Erythroblast (primary cell): ENCODE data around the gene STARD3.
A peak's percentile ranks its signal among the peaks of the same experiment; 100 is the strongest.
"Not testable (repeated sequence)": the region's sequence is repeated elsewhere in the genome, so short reads cannot be mapped to it uniquely, and the experiment has no call there.

Experiments used
- DNase-seq, 2 experiments: peaks; one replicate each; lab custom pipeline; 2025; lab: John Stamatoyannopoulos, UW
- GATA1 ChIP-seq: IDR thresholded peaks from 2 replicates; pipeline ENCODE4 v1.6.1; 2011; ENCODE audit warnings: low read depth, mild to moderate bottlenecking, control low read depth, low read length, moderate library complexity
- POLR2A ChIP-seq: IDR thresholded peaks from 2 replicates; pipeline ENCODE4 v1.6.1; 2011; ENCODE audit warnings: mild to moderate bottlenecking, low read length

The STARD3 gene

DNA sequence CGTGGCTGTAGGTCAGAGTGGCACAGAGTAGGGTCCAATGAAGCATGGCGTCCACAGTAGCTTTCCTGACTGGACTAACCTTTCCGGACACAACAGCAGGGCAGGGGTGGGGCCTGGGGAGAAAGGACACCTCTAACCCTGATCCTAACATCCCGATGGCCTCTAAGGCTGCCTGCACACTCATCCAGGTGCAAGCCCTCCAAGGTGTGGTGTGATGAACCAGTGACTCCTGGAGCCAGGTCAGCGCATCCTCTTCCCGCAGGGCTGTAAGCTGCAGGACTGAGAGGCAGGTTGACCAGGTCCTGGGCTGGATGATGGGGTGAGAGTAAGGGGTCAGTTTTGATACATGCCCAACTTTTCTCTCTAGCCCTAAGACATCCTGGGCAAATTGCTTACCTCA lies 59.8 kb downstream of the STARD3 start:
- no peak for DNase-seq
- TF ChIP-seq POLR2A (no peak), GATA1 (no peak)

- TF ChIP-seq POLR2A = no peak
- no peak for TF ChIP-seq GATA1
- DNase-seq = peak in 1 of 2 experiments; percentile 21
Measured at GRCh38 chr17:39697961-39698360, 61.0 kb downstream of the STARD3 start.

- DNase-seq = not testable (repeated sequence)
Measured at GRCh38 chr17:39699157-39699817, 62.3 kb downstream of the STARD3 start.

DNA sequence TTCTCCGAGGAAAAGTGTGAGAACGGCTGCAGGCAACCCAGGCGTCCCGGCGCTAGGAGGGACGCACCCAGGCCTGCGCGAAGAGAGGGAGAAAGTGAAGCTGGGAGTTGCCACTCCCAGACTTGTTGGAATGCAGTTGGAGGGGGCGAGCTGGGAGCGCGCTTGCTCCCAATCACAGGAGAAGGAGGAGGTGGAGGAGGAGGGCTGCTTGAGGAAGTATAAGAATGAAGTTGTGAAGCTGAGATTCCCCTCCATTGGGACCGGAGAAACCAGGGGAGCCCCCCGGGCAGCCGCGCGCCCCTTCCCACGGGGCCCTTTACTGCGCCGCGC lies 62.8 kb downstream of the STARD3 start, which contains the start of gene ERBB2:
Gene ERBB2 (plus strand): TSS at position 247 of the 330 bp plus-strand sequence. CDS start 175 bp downstream, outside the sequence.
- TF ChIP-seq POLR2A (no peak), GATA1 (no peak)
- DNase-seq = no peak

DNA sequence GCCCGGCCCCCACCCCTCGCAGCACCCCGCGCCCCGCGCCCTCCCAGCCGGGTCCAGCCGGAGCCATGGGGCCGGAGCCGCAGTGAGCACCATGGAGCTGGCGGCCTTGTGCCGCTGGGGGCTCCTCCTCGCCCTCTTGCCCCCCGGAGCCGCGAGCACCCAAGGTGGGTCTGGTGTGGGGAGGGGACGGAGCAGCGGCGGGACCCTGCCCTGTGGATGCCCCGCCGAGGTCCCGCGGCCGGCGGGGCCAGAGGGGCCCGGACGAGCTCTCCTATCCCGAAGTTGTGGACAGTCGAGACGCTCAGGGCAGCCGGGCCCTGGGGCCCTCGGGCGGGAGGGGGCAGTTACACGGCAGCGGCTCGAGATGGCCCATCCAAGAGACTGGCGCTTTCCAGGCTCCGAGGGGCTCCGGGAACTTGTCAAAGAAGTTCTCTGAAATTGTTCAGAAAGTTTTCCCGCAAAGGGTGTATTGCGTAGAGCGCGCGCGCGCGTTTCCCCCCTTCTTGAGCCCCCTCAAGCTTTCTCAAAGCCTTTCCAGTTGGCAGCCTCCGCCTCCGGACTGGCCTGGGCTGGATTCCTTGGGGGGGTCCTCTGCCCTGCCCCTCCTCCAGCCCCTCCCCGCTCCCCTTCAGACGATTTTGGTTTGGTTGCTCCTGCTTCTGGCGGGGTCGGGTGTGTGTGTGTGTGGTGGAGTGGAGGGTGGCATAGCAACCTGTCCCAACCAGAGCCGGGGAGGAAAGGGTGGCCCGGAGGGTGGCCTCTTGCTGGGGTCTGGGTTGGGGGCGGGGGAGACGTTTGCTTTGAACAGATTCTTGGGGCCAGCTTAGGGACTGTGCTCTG lies 63.4 kb downstream of the STARD3 start:
- no peak for TF ChIP-seq GATA1
- no peak for TF ChIP-seq POLR2A

GRCh38 chr17:39701012-39701783 lies 64.3 kb downstream of the STARD3 start:
- no peak for DNase-seq
- TF ChIP-seq POLR2A (no peak), GATA1 (no peak)

More for the DNA sequence above, 63.4 kb downstream of the STARD3 start:
- no peak for DNase-seq

GRCh38 chr17:39701784-39702422 lies 65.0 kb downstream of the STARD3 start:
- TF ChIP-seq GATA1 = no peak
- no peak for TF ChIP-seq POLR2A
- DNase-seq = no peak

- no peak for DNase-seq
- TF ChIP-seq POLR2A = no peak
- TF ChIP-seq GATA1 = no peak
Measured at GRCh38 chr17:39702901-39703893, 66.3 kb downstream of the STARD3 start.

GRCh38 chr17:39703913-39704312 lies 67.0 kb downstream of the STARD3 start:
- TF ChIP-seq GATA1 (no peak), POLR2A (no peak)
- DNase-seq = no peak

DNA sequence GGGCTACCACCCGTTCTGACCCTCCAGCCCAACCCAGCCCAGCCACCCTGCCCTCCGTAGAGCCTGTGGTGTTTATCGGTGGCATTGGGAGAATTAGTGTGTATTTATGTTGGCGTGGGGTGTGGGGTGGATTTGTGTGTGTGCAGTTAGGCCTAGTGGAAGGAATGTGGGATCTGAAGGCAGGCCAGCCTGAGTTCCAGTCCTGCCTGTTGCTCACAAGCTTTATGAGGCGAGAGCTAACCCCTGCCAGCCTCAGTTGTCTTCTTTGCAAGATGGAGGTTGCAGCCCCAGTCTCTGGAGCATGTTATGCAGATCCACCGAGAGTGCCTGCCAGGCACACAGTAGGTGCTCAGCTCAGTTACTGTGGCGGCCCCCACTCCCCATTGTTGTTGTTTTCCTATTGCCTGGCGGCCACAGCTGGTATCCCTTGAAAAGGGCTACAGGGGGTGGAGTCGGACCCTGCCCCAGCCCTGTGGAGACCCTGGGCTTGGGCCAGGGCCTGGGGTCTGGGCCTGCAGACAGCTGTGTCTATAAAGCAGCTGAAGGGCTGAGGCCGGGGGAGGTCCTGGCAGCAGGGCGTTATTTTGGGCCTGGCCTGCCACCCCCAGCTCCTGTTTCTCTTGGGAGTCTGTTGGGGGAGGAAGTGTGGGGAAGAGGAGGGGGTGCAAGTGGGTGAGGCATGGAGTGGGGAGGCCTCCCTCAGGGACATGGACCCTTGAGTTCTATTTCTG lies 68.0 kb downstream of the STARD3 start:
- no peak for DNase-seq
- TF ChIP-seq POLR2A = no peak

DNA sequence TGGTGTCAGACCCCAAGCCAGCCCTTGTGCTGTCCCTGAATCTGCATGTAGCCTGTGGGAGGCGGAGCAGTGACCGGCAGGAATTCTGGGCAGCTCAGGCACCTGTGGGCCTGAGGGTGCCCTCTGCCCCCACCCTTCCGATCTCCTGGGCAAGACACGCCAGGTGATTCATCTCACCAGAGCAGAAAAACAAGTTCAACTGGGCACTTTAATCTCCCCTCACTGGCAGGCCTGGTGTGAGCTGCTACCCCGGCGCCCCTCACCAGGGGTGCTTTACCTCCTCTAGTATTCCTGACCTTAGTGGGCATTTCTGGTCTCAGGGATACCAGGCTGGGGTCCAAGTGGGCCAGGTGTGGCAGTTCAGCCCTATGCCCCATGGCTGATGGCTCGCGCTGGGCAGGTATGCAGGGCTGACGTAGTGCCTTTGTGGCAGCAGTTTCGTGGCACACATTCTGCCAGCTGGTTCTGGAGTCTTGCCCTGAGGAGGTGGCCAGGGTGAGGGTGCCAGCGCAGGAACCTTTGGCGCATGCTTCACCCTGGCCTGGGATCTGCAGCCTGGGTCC lies 68.9 kb downstream of the STARD3 start:
- TF ChIP-seq POLR2A (no peak), GATA1 (no peak)
- DNase-seq = no peak
